NT2/D1 (cell line): ENCODE measurements around the gene NCS1.

Experiments used
- DNase-seq: peaks from one replicate; pipeline ENCODE4 v3.0.0-alpha.2; 2011; ENCODE audit warnings: low read depth, low spot score
- H3K27me3 ChIP-seq: 2 replicates; pipeline ENCODE4 v1.6.0; 2011; ENCODE audit warnings: mild to moderate bottlenecking; ENCODE audit not compliant: insufficient read length, insufficient read depth
- H3K36me3 ChIP-seq: 2 replicates; pipeline ENCODE4 v1.6.1; 2011; ENCODE audit warnings: mild to moderate bottlenecking, low read length, mixed read lengths; ENCODE audit not compliant: insufficient read depth, insufficient read length
- H3K4me1 ChIP-seq: 2 replicates; pipeline ENCODE4 v1.5.1; 2011; ENCODE audit not compliant: insufficient read depth, insufficient read length
- H3K4me3 ChIP-seq: 2 replicates; pipeline ENCODE4 v1.5.1; 2011; ENCODE audit warnings: low read depth; ENCODE audit not compliant: insufficient read length
- H3K9ac ChIP-seq: 2 replicates; pipeline ENCODE4 v1.6.0; 2011; ENCODE audit warnings: low read depth; ENCODE audit not compliant: insufficient read length
- H3K9me3 ChIP-seq: 2 replicates; pipeline ENCODE4 v1.5.1; 2011; ENCODE audit warnings: mild to moderate bottlenecking, low read length; ENCODE audit not compliant: insufficient read depth
- SUZ12 ChIP-seq: IDR thresholded peaks from 2 replicates; pipeline ENCODE4 v1.6.1; 2011; ENCODE audit not compliant: insufficient read length, insufficient read depth; ENCODE audit errors: extremely low read depth
- YY1 ChIP-seq: IDR thresholded peaks from 2 replicates; pipeline ENCODE4 v1.6.1; 2011; ENCODE audit not compliant: insufficient read length, insufficient read depth
- ZNF274 ChIP-seq: IDR thresholded peaks from 2 replicates; pipeline ENCODE4 v1.6.1; 2011; ENCODE audit warnings: mild to moderate bottlenecking, low read depth, low read length

NCS1 gene

DNA sequence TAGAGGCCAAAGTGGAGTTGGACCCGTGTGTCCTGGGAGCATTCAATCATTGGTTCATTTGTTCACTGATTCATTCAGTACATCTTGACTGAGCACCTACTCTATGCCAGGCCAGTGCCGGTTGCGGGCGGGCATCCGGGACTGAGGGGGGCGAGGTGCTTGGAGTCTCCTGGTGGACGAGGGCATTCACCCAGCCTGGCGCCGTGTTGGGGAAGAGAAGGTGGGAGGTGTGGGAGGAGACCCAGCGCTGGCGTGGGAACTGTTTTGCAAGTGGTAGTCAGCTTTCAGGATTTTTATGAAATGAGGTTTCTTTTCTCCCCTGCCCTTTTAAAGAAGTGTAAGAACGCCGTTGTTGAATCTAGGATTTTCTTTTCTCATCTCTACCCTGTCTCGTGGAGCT, 37.2 kb downstream of the NCS1 start:
- H3K4me1 ChIP-seq: peaks cover 54% of the 10 kb centered on the region
- no peak overlapping the region for H3K9ac ChIP-seq
- no peak for DNase-seq

DNA sequence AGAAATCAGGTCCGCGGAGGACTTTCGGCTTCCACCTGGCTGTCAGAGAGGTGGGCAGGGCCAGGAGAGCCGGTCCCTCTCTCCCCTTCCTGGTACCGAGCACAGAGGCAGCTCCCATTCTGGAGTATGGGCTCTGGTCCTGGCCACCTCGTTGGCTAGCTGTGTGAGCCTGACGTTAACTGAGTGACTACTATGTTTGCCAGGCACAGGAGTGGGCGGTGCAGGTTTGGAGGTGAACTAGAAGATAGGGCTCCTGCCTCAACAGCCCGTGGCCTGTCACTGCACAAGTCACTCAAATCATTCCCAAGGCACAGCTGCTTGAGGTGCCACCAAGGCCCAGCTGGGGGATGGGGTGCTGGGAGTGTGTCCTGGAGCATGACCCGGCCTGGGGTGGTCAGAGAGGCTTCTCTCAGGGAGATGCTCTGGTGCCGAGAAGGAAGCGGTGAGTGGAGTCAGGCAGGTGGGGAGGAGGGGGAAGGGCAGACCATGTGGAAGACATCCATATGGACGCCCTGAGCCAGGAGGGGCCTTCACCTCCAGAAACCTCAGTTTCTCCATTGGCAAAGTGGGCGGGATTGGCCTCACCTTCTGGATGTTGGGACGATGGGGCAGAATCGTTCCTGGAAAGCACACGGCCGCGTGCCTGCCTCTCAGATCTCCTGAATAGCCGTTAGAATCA, 39.5 kb downstream of the NCS1 start:
- no peak overlapping the region for H3K9ac ChIP-seq
- no peak overlapping the region for H3K4me3 ChIP-seq

More for the DNA sequence above, 37.2 kb downstream of the NCS1 start:
- Histone ChIP-seq H3K9me3 (no peaks in the 10 kb centered on the region), H3K36me3 (peaks cover 20% of the 10 kb centered on the region), H3K4me3 (no peak overlapping the region), H3K27me3 (no peaks in the 10 kb centered on the region)
- TF ChIP-seq ZNF274 (no peak), SUZ12 (no peak)

DNA sequence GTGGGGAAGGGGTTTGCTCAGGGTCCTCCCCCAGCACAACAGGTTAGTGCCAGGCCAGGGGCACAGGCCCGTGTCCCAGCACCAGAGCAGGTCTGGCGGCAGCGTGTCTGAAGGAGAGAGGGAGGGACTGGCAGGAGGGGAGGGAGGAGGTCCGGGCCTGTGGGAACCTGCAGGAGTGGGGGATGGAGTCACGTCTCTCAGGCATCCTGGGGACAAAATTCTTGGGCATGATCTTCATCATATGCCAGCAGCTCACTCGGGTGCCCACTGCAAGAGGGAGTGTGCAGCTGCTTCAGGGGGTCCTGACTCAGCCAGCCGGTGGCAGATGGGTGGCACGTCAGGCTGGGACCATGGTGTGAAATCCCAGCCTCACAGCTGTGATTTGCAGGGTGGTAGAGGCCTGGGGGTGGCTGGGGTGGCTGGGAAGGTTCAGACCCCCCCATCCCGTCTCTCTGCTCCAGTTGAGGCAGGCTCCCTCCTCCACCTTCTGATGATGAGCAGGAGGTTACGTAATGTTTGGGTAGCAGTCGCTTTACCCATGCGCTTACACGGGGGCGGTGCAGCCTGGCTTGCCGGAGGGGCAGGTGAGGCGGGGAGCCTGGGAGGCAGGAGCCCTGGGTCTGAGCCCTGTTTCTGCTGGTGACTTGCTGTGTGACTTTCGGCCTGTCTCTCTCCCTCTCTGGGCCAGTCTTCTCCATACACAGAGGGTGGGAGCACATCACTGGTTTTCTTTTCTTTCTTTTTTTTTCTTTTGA, 40.5 kb downstream of the NCS1 start:
- Histone ChIP-seq H3K4me1 (peaks cover 51% of the 10 kb centered on the region), H3K27me3 (no peaks in the 10 kb centered on the region), H3K9me3 (no peaks in the 10 kb centered on the region), H3K36me3 (peaks cover 34% of the 10 kb centered on the region), H3K4me3 (no peak overlapping the region), H3K9ac (no peak overlapping the region)
- no peak for TF ChIP-seq ZNF274
- no peak for TF ChIP-seq SUZ12
- no peak for TF ChIP-seq YY1
- DNase-seq: no peak

More for the DNA sequence above, 39.5 kb downstream of the NCS1 start:
- Histone ChIP-seq H3K4me1 (peaks cover 60% of the 10 kb centered on the region), H3K27me3 (no peaks in the 10 kb centered on the region), H3K9me3 (no peaks in the 10 kb centered on the region), H3K36me3 (peaks cover 31% of the 10 kb centered on the region)
- DNase-seq: no peak
- TF ChIP-seq ZNF274 (no peak), SUZ12 (no peak), YY1 (no peak)

DNA sequence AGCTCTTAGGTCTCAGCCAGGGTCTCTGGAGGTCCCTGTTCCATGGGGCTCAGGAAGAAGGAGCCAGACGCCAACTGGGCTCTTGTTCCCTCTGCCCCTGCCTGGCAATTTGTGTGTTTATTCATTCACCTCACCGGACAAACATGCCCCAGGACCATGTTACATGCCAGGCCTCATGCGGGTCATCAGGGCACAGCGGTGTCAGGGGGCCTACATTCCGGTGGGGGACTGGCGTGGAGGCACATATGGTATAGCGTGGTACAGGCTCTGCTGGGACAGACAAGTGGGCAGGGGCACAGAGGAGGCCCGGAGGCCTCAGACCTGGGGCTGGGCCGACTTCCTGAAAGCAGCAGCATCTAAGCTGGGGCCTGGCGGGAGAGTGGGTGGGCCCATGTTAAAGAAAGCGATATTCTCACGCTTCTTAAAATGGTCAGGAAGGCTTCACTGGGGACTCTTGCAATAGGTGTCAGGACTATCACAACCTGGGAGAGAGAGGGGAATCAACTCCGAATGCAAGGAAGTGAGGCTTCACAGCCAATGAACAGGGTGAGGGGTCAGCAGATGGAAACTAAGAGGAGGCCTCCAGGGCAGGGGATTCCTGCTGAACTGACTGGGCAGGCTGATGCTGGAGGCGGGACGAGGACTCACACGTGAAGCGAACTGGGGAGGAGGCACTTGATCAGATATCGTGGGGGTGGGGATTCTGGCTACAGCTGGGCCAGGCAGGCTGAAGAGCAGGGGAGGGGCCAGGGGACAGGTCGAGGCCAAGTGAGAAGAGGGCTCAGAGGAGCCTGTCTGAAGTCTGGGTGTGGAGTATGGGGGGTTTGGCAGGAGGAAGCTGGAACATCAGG, 41.9 kb downstream of the NCS1 start:
- peak; percentile 83 for DNase-seq
- peaks cover 41% of the 10 kb centered on the region for H3K36me3 ChIP-seq
- no peaks in the 10 kb centered on the region for H3K9me3 ChIP-seq
- no peak overlapping the region for H3K4me3 ChIP-seq
- no peaks in the 10 kb centered on the region for H3K27me3 ChIP-seq
- TF ChIP-seq SUZ12: no peak
- no peak for TF ChIP-seq ZNF274
- peaks cover 46% of the 10 kb centered on the region for H3K4me1 ChIP-seq
- peak overlapping the region; percentile 64 for H3K9ac ChIP-seq

DNA sequence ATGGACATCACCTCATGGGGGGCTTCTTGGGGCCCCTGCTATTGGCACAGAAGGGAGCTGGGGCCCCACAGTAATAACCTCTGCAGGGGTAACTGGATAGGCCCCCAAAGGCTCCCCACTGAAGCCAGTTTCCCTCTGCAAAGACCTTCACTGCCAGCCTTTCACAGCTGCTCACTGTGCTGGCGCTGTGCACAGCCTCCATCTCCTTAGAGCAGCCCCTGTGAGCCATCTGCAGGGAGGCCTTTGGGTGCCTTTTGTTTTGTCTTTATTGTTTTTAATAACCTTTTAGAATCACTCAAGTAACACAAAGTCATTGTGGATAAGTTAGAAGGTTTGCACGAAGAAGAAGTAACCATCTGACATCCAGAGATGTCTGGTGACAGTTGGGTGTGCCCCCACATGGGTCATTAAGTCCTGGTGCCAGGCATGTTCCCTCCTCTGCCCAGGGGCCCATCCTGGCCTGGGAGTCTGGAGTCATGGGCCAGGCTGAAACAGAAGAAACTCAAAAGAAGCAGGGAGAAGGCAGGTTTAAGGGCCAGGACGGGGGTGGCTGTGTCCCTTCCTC, 42.7 kb downstream of the NCS1 start:
- peak overlapping the region; percentile 68 for H3K9ac ChIP-seq
- H3K9me3 ChIP-seq: no peaks in the 10 kb centered on the region
- no peaks in the 10 kb centered on the region for H3K27me3 ChIP-seq
- peaks cover 45% of the 10 kb centered on the region for H3K4me1 ChIP-seq
- DNase-seq: no peak
- H3K4me3 ChIP-seq: no peak overlapping the region
- TF ChIP-seq SUZ12 (no peak), YY1 (no peak), ZNF274 (no peak)
- peaks cover 44% of the 10 kb centered on the region for H3K36me3 ChIP-seq

DNA sequence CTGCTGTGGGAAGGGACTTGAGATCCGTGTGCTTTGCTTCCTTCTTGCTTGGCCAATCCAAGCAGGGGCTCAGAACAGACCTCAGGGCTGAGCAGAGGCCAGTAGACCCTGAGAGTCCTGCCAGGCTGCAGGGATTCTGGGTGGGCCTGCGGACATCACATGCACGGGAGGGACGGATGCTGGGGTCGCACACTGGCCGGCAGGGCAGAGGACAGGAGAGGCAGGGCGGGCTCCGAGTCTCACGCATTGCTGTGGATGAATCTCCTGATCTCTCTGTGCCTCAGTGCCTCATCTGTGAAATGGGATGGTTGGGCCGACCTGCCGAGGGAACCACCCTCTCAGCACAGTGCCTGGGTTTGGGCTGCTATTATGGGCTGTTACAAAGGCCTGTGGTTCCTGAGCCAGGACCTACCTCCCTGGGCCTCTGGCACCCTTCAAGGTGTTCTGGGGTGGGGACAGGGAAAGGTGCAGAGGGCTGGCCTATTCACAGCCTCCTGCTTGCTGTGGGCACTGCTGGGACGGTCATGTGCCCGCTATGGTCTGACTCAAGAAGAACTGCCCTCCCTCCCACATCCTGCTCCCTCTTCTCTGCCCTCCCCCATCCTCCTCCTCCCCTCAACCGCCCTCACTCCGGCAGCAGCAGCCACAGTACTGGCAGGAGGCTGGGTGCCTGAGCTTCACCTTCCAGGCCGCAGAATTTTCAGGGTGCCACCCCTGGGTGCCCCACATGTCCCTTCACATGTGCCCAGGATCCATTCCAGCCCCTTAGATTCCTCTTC, 43.3 kb downstream of the NCS1 start:
- no peak for TF ChIP-seq YY1
- TF ChIP-seq SUZ12: no peak
- no peak for TF ChIP-seq ZNF274
- H3K4me3 ChIP-seq: no peak overlapping the region

More for the DNA sequence above, 43.3 kb downstream of the NCS1 start:
- peaks cover 44% of the 10 kb centered on the region for H3K4me1 ChIP-seq
- peak overlapping the region; percentile 68 for H3K9ac ChIP-seq
- peaks cover 46% of the 10 kb centered on the region for H3K36me3 ChIP-seq
- H3K27me3 ChIP-seq: no peaks in the 10 kb centered on the region
- H3K9me3 ChIP-seq: no peaks in the 10 kb centered on the region
- no peak for DNase-seq
